ENCODE results near the gene NDUFAB1. TPM values are rescaled to one million over a fixed set of nuclear protein-coding genes. Genes with fewer than 3 reads are reported as not detected.

The NDUFAB1 gene
- total RNA-seq, 1 donor from 2014 or later: 86.3 TPM

DNA sequence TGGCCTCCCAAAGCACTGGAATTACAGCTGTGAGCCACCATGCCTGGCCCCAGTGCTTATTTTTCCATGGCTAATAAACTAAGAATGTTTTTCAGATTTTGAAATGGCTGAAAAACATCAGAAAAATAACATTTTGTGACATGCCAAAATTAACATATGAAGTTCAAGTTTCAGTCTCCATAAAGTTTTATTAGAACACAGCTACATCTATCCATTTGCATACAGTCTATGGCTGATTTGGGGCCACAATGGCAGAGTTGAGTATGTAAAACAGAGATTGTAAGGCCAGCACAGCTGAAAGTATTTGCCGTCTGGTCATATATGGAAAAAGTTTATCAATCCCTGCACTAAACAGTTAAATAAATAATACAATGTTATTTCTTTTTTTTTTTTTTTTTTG is 13.8 kb upstream of the NDUFAB1 start:
- Mint-ChIP-seq H3K9me3 (no peaks in the 10 kb centered on the region), H3K4me1 (ENCODE audit: unreplicated experiment) (no peaks in the 10 kb centered on the region), H3K36me3 (peaks cover 3% of the 10 kb centered on the region), H3K27ac (no peak overlapping the region), H3K4me3 (no peak overlapping the region), H3K27me3 (no peaks in the 10 kb centered on the region)
- no peak for DNase-seq (ENCODE audit: extremely low spot score, unreplicated experiment)
- TF ChIP-seq, protein P1, sequence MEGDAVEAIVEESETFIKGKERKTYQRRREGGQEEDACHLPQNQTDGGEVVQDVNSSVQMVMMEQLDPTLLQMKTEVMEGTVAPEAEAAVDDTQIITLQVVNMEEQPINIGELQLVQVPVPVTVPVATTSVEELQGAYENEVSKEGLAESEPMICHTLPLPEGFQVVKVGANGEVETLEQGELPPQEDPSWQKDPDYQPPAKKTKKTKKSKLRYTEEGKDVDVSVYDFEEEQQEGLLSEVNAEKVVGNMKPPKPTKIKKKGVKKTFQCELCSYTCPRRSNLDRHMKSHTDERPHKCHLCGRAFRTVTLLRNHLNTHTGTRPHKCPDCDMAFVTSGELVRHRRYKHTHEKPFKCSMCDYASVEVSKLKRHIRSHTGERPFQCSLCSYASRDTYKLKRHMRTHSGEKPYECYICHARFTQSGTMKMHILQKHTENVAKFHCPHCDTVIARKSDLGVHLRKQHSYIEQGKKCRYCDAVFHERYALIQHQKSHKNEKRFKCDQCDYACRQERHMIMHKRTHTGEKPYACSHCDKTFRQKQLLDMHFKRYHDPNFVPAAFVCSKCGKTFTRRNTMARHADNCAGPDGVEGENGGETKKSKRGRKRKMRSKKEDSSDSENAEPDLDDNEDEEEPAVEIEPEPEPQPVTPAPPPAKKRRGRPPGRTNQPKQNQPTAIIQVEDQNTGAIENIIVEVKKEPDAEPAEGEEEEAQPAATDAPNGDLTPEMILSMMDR (conservative IDR thresholded peaks at IDR 0.05): no peak

DNA sequence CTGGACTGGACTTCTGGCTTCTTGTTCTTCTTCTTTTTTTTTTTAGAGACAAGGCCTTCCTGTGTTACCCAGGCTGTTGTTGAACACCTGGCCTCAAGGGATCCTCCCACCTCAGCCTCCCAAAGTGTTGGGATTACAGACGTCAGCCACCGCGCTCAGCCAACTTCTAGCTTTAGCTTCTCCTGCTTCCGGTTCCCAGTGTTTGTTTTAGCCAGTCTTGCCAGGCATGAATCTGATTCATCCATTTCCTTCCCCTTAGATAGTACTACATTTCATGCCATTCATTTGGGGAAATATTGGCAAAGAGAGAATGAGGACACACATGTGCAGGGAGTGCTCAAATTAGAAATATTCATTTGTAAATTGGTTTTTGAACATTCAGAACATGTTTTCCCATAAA is 12.1 kb upstream of the NDUFAB1 start:
- no peaks in the 10 kb centered on the region for H3K4me1 Mint-ChIP-seq (ENCODE audit: unreplicated experiment)
- no peak for DNase-seq (ENCODE audit: extremely low spot score, unreplicated experiment)
- H3K27ac Mint-ChIP-seq: no peak overlapping the region

DNA sequence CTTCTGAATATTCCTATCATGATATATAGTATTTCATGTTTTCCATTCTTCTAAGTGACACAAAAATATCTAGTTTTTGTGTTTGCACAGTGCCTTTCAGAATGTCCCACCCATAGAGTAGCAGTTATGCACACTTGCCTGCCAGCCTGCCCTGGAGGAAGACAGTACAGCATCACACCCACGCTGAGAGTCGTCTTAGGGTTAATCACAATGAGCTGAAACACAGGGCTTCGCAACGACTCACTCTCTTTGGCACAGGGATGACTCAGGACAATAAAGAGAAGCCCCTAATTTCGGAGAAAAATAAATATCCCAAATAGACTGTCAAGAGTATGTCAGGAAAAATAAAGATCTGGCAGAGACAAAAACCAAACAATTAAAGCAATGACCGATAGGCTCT is 11.6 kb upstream of the NDUFAB1 start:
- Mint-ChIP-seq H3K36me3 (no peaks in the 10 kb centered on the region), H3K9me3 (no peaks in the 10 kb centered on the region), H3K4me1 (ENCODE audit: unreplicated experiment) (no peaks in the 10 kb centered on the region), H3K4me3 (no peak overlapping the region), H3K27me3 (no peaks in the 10 kb centered on the region), H3K27ac (no peak overlapping the region)
- TF ChIP-seq, protein P1 (conservative IDR thresholded peaks at IDR 0.05): no peak
- DNase-seq (ENCODE audit: extremely low spot score, unreplicated experiment): no peak

More for the DNA sequence above, 12.1 kb upstream of the NDUFAB1 start:
- no peak overlapping the region for H3K4me3 Mint-ChIP-seq
- TF ChIP-seq, protein P1 (conservative IDR thresholded peaks at IDR 0.05): no peak
- H3K27me3 Mint-ChIP-seq: no peaks in the 10 kb centered on the region
- no peaks in the 10 kb centered on the region for H3K9me3 Mint-ChIP-seq
- no peaks in the 10 kb centered on the region for H3K36me3 Mint-ChIP-seq

DNA sequence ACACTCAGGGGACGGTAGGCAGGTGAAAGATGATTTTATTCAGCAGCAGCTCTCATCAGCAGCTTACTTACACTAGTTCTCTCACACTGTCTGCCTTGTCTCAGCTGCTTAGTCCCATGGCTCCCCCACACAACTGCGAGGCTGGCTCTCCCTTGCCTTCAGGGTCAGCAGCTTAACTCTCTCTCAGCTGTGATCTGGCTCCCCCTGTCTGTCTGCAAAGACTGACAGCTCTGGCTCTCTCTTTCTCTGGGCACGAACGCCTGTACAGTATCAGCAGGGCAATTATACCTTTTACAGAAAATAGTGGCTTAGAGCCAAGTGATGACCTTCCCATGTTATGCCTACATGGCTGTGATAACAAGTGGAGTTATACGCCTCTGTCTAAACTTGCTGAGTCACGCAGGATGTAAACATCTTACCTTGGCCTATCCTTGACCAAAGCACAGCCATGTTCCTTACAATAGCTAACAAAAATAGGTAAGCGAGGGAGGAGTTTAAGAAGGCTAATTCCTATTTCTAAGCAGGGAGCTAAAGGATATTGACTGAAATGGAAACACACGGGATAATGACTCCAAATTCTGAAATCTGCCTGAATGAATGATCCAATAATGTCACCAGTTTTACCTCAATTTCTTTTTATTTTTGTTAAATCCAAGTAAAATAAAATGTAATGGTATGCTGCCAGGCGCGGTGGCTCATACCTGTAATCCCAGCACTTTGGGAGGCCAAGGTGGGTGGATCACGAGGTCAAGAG is 1.1 kb upstream of the NDUFAB1 start:
- H3K27ac Mint-ChIP-seq: peak overlapping the region; percentile 50

DNA sequence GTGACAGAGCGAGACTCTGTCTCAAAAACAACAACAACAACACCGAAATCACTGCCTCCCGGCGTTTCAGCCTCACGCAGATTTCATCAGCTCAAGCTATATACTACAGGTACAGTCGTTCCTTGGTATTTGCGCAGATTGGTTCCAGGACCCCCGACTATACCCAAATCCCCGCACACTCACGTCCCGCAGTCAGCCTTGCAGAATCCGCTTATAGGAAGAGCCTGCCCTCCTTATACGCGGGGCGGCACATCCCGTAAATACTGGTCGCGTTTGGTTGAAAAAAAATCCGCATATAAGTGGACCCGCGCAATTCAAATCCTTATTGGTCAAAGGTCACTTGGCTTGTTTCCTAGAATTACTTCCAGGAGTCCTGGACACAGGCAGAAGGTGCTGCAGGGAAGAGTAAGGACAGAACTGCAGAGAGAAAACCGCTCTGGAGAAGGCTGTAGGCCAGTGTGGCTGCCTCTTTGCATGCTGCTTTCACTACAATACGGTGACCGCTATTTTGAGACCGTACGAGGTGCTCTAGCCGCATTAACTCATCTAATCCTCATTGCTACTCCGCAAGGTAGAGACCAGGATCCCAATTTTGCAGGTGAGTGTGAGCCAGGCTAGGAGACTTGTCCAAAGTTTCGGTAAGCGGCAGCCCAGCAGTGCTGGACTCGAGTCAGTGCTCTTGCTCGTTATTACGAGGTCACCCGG is 718 bp downstream of the NDUFAB1 start:
- TF ChIP-seq, protein P1 (conservative IDR thresholded peaks at IDR 0.05): no peak

More for the DNA sequence above, 1.1 kb upstream of the NDUFAB1 start:
- Mint-ChIP-seq H3K27me3 (no peaks in the 10 kb centered on the region), H3K4me1 (ENCODE audit: unreplicated experiment) (no peaks in the 10 kb centered on the region), H3K4me3 (peak overlapping the region; percentile 42), H3K36me3 (no peaks in the 10 kb centered on the region), H3K9me3 (no peaks in the 10 kb centered on the region)
- no peak for DNase-seq (ENCODE audit: extremely low spot score, unreplicated experiment)
- TF ChIP-seq, protein P1 (conservative IDR thresholded peaks at IDR 0.05): no peak

More for the DNA sequence above, 718 bp downstream of the NDUFAB1 start:
- H3K9me3 Mint-ChIP-seq: no peaks in the 10 kb centered on the region
- H3K36me3 Mint-ChIP-seq: peaks cover 14% of the 10 kb centered on the region
- H3K4me3 Mint-ChIP-seq: peak overlapping the region; percentile 92
- peak overlapping the region; percentile 67 for H3K27ac Mint-ChIP-seq
- no peak for DNase-seq (ENCODE audit: extremely low spot score, unreplicated experiment)
- no peaks in the 10 kb centered on the region for H3K27me3 Mint-ChIP-seq
- no peaks in the 10 kb centered on the region for H3K4me1 Mint-ChIP-seq (ENCODE audit: unreplicated experiment)

All from type B pancreatic cell (in vitro differentiated cells).